GM23338 (cell line): ENCODE measurements around the gene KMT2C. TPM values are rescaled to one million over a fixed set of nuclear protein-coding genes. Genes with fewer than 3 reads are reported as not detected.

Experiments used
- ATAC-seq: fragments of 200-7000 bp; cut with Tn5 transposase; 3 replicates; pipeline ENCODE4 v1.9.1; 2020
- DNase-seq: peaks from one replicate; pipeline ENCODE4 v3.0.0-alpha.2; 2015; ENCODE audit warnings: low spot score
- H2AFZ ChIP-seq: fragments of 200-600 bp; sonication (generic); 2 replicates; pipeline ENCODE4 v1.8.0; 2016; ENCODE audit warnings: antibody characterized with exemption, mild to moderate bottlenecking, moderate library complexity
- H3F3A ChIP-seq: fragments of 200-600 bp; sonication (generic); replicated peaks from 2 replicates; pipeline ENCODE4 v1.8.0; 2017; ENCODE audit warnings: antibody characterized with exemption, mixed run types, low read depth
- H3K27ac ChIP-seq: fragments of 200-600 bp; sonication (generic); 2 replicates; pipeline ENCODE4 v1.6.1; 2016; ENCODE audit warnings: low read depth
- H3K27me3 ChIP-seq: fragments of 200-600 bp; sonication (generic); 2 replicates; pipeline ENCODE4 v1.8.0; 2016; ENCODE audit warnings: mild to moderate bottlenecking, mixed run types, moderate library complexity; ENCODE audit not compliant: insufficient read depth
- H3K36me3 ChIP-seq: fragments of 200-600 bp; sonication (generic); 2 replicates; pipeline ENCODE4 v1.8.0; 2016; ENCODE audit warnings: mild to moderate bottlenecking; ENCODE audit not compliant: insufficient read depth
- H3K4me1 ChIP-seq: fragments of 200-600 bp; sonication (generic); 2 replicates; pipeline ENCODE4 v1.8.0; 2016; ENCODE audit warnings: mild to moderate bottlenecking, moderate library complexity; ENCODE audit not compliant: insufficient read depth
- H3K4me2 ChIP-seq: fragments of 200-600 bp; sonication (generic); 2 replicates; pipeline ENCODE4 v1.7.1; 2017; ENCODE audit warnings: mixed run types
- H3K4me3 ChIP-seq: fragments of 200-600 bp; sonication (generic); 2 replicates; pipeline ENCODE4 v1.6.1; 2016; ENCODE audit warnings: mixed run types
- H3K79me2 ChIP-seq: fragments of 200-600 bp; sonication (generic); replicated peaks from 2 replicates; pipeline ENCODE4 v1.8.0; 2017; ENCODE audit warnings: mild to moderate bottlenecking; ENCODE audit not compliant: insufficient read depth
- H3K9me2 ChIP-seq: fragments of 200-600 bp; sonication (generic); 2 replicates; pipeline ENCODE4 v1.8.0; 2017; ENCODE audit not compliant: insufficient read depth
- H4K20me1 ChIP-seq: fragments of 200-600 bp; sonication (generic); replicated peaks from 2 replicates; pipeline ENCODE4 v1.8.0; 2017; ENCODE audit warnings: mild to moderate bottlenecking; ENCODE audit not compliant: insufficient read depth
- H3K27ac Mint-ChIP-seq: 2 replicates; pipeline ENCODE4 v1.8.0; 2020; ENCODE audit warnings: inconsistent platforms, mild to moderate bottlenecking, moderate library complexity, mixed read lengths
- H3K27me3 Mint-ChIP-seq: 3 replicates; pipeline ENCODE4 v1.8.0; 2022; ENCODE audit warnings: low read depth, mild to moderate bottlenecking, moderate library complexity, mixed read lengths, inconsistent platforms; ENCODE audit not compliant: insufficient read depth, poor library complexity
- H3K36me3 Mint-ChIP-seq: 3 replicates; pipeline ENCODE4 v1.8.0; 2021; ENCODE audit warnings: low read depth, mild to moderate bottlenecking, inconsistent platforms, moderate library complexity, mixed read lengths
- H3K4me1 Mint-ChIP-seq: 3 replicates; pipeline ENCODE4 v1.8.0; 2020; ENCODE audit warnings: mild to moderate bottlenecking, inconsistent platforms, mixed read lengths
- H3K4me3 Mint-ChIP-seq: 3 replicates; pipeline ENCODE4 v1.8.0; 2021; ENCODE audit warnings: moderate library complexity, mild to moderate bottlenecking, inconsistent platforms, mixed read lengths
- H3K9me3 Mint-ChIP-seq: 3 replicates; pipeline ENCODE4 v1.8.0; 2020; ENCODE audit warnings: moderate library complexity, mild to moderate bottlenecking, inconsistent platforms, mixed read lengths
- CREB1 ChIP-seq: fragments of 250-450 bp; sonication (Bioruptor Pico); IDR thresholded peaks from 2 replicates; pipeline ENCODE4 v1.5.0; 2020; ENCODE audit warnings: low read depth, mild to moderate bottlenecking, moderate library complexity
- ETS1 ChIP-seq: IDR thresholded peaks from 2 replicates; pipeline ENCODE4 v1.6.1; 2016; ENCODE audit warnings: antibody characterized with exemption
- EZH2 ChIP-seq: fragments of 200-600 bp; sonication (generic); IDR thresholded peaks from one replicate; pipeline ENCODE4 v1.8.0; 2017; ENCODE audit warnings: antibody characterized with exemption, mild to moderate bottlenecking, low read depth; ENCODE audit not compliant: unreplicated experiment
- EZH2phosphoT487 ChIP-seq: fragments of 200-600 bp; sonication (generic); IDR thresholded peaks from one replicate; pipeline ENCODE4 v1.8.1; 2018; ENCODE audit warnings: antibody characterized with exemption; ENCODE audit not compliant: unreplicated experiment
- JUNB ChIP-seq: IDR thresholded peaks from one replicate; pipeline ENCODE4 v1.6.1; 2016; ENCODE audit warnings: antibody characterized with exemption; ENCODE audit not compliant: unreplicated experiment
- NANOG ChIP-seq: IDR thresholded peaks from 2 replicates; pipeline ENCODE4 v1.6.1; 2016; ENCODE audit warnings: antibody characterized with exemption, borderline replicate concordance
- POLR2AphosphoS5 ChIP-seq: IDR thresholded peaks from 2 replicates; pipeline ENCODE4 v1.6.1; 2016; ENCODE audit warnings: antibody characterized with exemption, low read depth
- REST ChIP-seq: IDR thresholded peaks from one replicate; pipeline ENCODE4 v1.6.1; 2018; ENCODE audit warnings: antibody characterized with exemption; ENCODE audit not compliant: unreplicated experiment
- ZNF331 ChIP-seq: fragments of 250-450 bp; sonication (Bioruptor Pico); IDR thresholded peaks from 2 replicates; pipeline ENCODE4 v1.5.0; 2020; ENCODE audit warnings: low read depth, mild to moderate bottlenecking, moderate library complexity
- polyA plus RNA-seq: library from polyadenylated mRNA; unstranded; fragments of >200 nt; fragmentation: Nextera tagmentation; extraction: Ambion mirVana; gene quantifications from 2 replicates; pipeline ENCODE4 v1.2.1, GENCODE V29; 2016
- total RNA-seq: library from RNA; depleted of rRNA; stranded (reverse); fragments of >200 nt; shearing (Covaris generic); gene quantifications from 2 replicates; pipeline ENCODE4 v1.2.3, GENCODE V29; 2014

Gene KMT2C
- total and polyA plus RNA-seq, 2 experiments from 2014 or later = 11.4 to 39.0 TPM

- no peaks in the 10 kb centered on the region for H3K9me2 ChIP-seq
- H3K4me1 Mint-ChIP-seq = no peaks in the 10 kb centered on the region; the same call in 1 of the 3 replicates
- H4K20me1 ChIP-seq = no peaks in the 10 kb centered on the region; the same call in 1 of the 2 replicates
- H3K9me3 Mint-ChIP-seq = peaks cover 5% of the 10 kb centered on the region; the same call in 2 of the 3 replicates
- H3K36me3 ChIP-seq = no peaks in the 10 kb centered on the region
- H3F3A ChIP-seq = no peaks in the 10 kb centered on the region
- H3K4me3 ChIP-seq = no peak overlapping the region
- H3K27ac Mint-ChIP-seq = no peak overlapping the region
- DNase-seq = no peak
- H3K36me3 Mint-ChIP-seq = peaks cover 35% of the 10 kb centered on the region
- peaks cover 13% of the 10 kb centered on the region for H3K27me3 Mint-ChIP-seq
- no peak overlapping the region for H3K4me2 ChIP-seq
- ATAC-seq = no peak
- H3K79me2 ChIP-seq = no peaks in the 10 kb centered on the region
- no peak overlapping the region for H3K27ac ChIP-seq
- H3K27me3 ChIP-seq = no peaks in the 10 kb centered on the region
- H3K4me3 Mint-ChIP-seq = no peak overlapping the region
- no peaks in the 10 kb centered on the region for H3K4me1 ChIP-seq
- TF ChIP-seq ETS1 (no peak), ZNF331 (CRISPR knock-in tag) (no peak), REST (no peak), JUNB (no peak), EZH2 (no peak), NANOG (no peak), CREB1 (CRISPR knock-in tag) (no peak)
- no peak overlapping the region for H2AFZ ChIP-seq
Observed at GRCh38 chr7:152129682-152130081, 306.1 kb downstream of the KMT2C start.

- no peaks in the 10 kb centered on the region for H3K9me2 ChIP-seq
- ATAC-seq (no peak), DNase-seq (no peak)
- no peaks in the 10 kb centered on the region; the same call in 1 of the 2 replicates for H4K20me1 ChIP-seq
- Mint-ChIP-seq H3K9me3 (peaks cover 5% of the 10 kb centered on the region; the same call in 2 of the 3 replicates), H3K27ac (no peak overlapping the region), H3K27me3 (peaks cover 13% of the 10 kb centered on the region), H3K4me1 (no peaks in the 10 kb centered on the region; the same call in 1 of the 3 replicates), H3K4me3 (no peak overlapping the region), H3K36me3 (peaks cover 39% of the 10 kb centered on the region)
- no peak overlapping the region for H3K4me2 ChIP-seq
- H3K4me1 ChIP-seq = no peaks in the 10 kb centered on the region
- H3K4me3 ChIP-seq = no peak overlapping the region
- no peaks in the 10 kb centered on the region for H3F3A ChIP-seq
- no peak overlapping the region for H3K27ac ChIP-seq
- H2AFZ ChIP-seq = no peak overlapping the region
- no peaks in the 10 kb centered on the region for H3K79me2 ChIP-seq
- H3K36me3 ChIP-seq = no peaks in the 10 kb centered on the region
- no peaks in the 10 kb centered on the region for H3K27me3 ChIP-seq
- TF ChIP-seq ZNF331 (CRISPR knock-in tag) (no peak), JUNB (no peak), POLR2AphosphoS5 (no peak), EZH2 (no peak), EZH2phosphoT487 (no peak), ETS1 (no peak)
Observed at GRCh38 chr7:152128741-152129461, 306.9 kb downstream of the KMT2C start.
